Peyer's patch (tissue), 4 donors: ENCODE results near the gene PCYT2. TPM values are rescaled to one million over a fixed set of nuclear protein-coding genes. Genes with fewer than 3 reads are reported as not detected.

Source experiments
- DNase-seq, 3 donors: peaks; one replicate each; pipeline ENCODE4 v3.0.0-alpha.2; 2017 to 2019
- H3K27ac ChIP-seq, 4 donors: fragments of 200-600 bp; sonication (generic); one replicate each; pipeline ENCODE4 v1.5.1; 2016 to 2019
- H3K27me3 ChIP-seq, 2 donors: fragments of 200-600 bp; sonication (generic); one replicate each; pipeline ENCODE4 v1.5.1; 2019
- H3K36me3 ChIP-seq, 3 donors: fragments of 200-600 bp; sonication (generic); one replicate each; pipeline ENCODE4 v1.5.1; 2016 to 2019
- H3K4me1 ChIP-seq, 4 donors: fragments of 200-600 bp; sonication (generic); one replicate each; pipeline ENCODE4 v1.5.1; 2016 to 2019
- H3K4me3 ChIP-seq, 4 donors: fragments of 200-600 bp; sonication (generic); 1 replicate in 3 of 4; 2 replicates in 1 of 4; pipeline ENCODE4 v1.5.1; 2016 to 2019; ENCODE audit warnings: mild to moderate bottlenecking in 1 of 4
- H3K9me3 ChIP-seq, 4 donors: fragments of 200-600 bp; sonication (generic); one replicate each; pipeline ENCODE4 v1.5.1; 2016 to 2019; ENCODE audit warnings: mild to moderate bottlenecking in 1 of 4
- CTCF ChIP-seq, 6 experiments: fragments of 450-650 bp in 4 of 6; fragments of 200-600 bp in 2 of 6; sonication (generic) in 1 of 6; IDR thresholded peaks; one replicate each; pipeline ENCODE4 v1.5.1; 2017 to 2019; ENCODE audit warnings: antibody characterized with exemption in 6 of 6, mild to moderate bottlenecking in 3 of 6, moderate library complexity in 1 of 6
- POLR2A ChIP-seq, 2 donors: fragments of 450-650 bp; IDR thresholded peaks; one replicate each; pipeline ENCODE4 v1.5.1; 2017; ENCODE audit warnings: antibody characterized with exemption in 2 of 2, mild to moderate bottlenecking in 2 of 2, moderate library complexity in 2 of 2
- total RNA-seq, 4 donors: library from RNA; depleted of rRNA; stranded (reverse); fragments of >200 nt; gene quantifications; one replicate each; pipeline ENCODE4 v1.1.0, GENCODE V29; 2016

PCYT2 gene
- total RNA-seq, 4 donors from 2014 or later, result 67.7 to 297 (median 179) TPM

GRCh38 chr17:81940538-81941483 is 29.6 kb upstream of the PCYT2 start:
- Histone ChIP-seq H3K4me3 (no peak overlapping the region), H3K27ac (no peak overlapping the region), H3K4me1 (peaks cover 0 to 18% (median 5%) of the 10 kb centered on the region in 4 donors), H3K9me3 (no peaks in the 10 kb centered on the region), H3K36me3 (no peaks in the 10 kb centered on the region), H3K27me3 (no peaks in the 10 kb centered on the region)
- no peak for TF ChIP-seq CTCF (IDR thresholded peaks at IDR 0.05)
- no peak for TF ChIP-seq POLR2A (IDR thresholded peaks at IDR 0.05)
- no peak for DNase-seq

GRCh38 chr17:81939881-81940385 is 28.7 kb upstream of the PCYT2 start:
- DNase-seq, result no peak
- H3K27me3 ChIP-seq, result no peaks in the 10 kb centered on the region
- no peak overlapping the region for H3K27ac ChIP-seq
- H3K36me3 ChIP-seq, result no peaks in the 10 kb centered on the region
- no peak overlapping the region for H3K4me3 ChIP-seq
- no peaks in the 10 kb centered on the region for H3K9me3 ChIP-seq
- H3K4me1 ChIP-seq, result peaks cover 0 to 18% (median 5%) of the 10 kb centered on the region in 4 donors
- TF ChIP-seq CTCF (IDR thresholded peaks at IDR 0.05), result no peak
- TF ChIP-seq POLR2A (IDR thresholded peaks at IDR 0.05), result no peak

GRCh38 chr17:81939218-81939617 is 28.0 kb upstream of the PCYT2 start:
- no peaks in the 10 kb centered on the region for H3K9me3 ChIP-seq
- no peaks in the 10 kb centered on the region for H3K36me3 ChIP-seq
- no peak overlapping the region for H3K27ac ChIP-seq
- TF ChIP-seq POLR2A (IDR thresholded peaks at IDR 0.05) (no peak), CTCF (IDR thresholded peaks at IDR 0.05) (no peak)
- DNase-seq, result no peak
- no peaks in the 10 kb centered on the region for H3K27me3 ChIP-seq
- peaks cover 0 to 18% (median 5%) of the 10 kb centered on the region in 4 donors for H3K4me1 ChIP-seq
- H3K4me3 ChIP-seq, result no peak overlapping the region

DNA sequence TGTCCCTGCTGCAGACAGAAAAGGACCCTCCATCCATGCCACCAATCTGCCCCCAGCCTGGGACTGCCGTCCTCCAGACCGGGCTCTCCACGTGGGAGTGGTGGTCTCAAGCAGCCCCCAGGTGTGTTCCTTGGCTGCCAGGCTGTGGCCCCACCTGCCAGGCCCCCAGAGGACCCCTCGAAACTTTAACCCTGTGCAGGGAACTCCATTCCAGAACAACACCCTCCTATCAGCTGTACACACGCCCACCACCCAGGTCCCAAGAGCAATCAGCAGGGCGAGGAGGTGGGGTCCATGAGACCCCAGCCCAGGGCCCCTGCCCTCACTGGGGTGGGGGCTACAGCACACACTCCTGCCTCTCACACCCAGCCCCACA is 24.5 kb upstream of the PCYT2 start:
- Histone ChIP-seq H3K4me1 (peaks cover 0 to 21% (median 5%) of the 10 kb centered on the region in 4 donors), H3K27ac (no peak overlapping the region), H3K4me3 (no peak overlapping the region), H3K36me3 (no peaks in the 10 kb centered on the region), H3K9me3 (no peaks in the 10 kb centered on the region), H3K27me3 (no peaks in the 10 kb centered on the region)
- DNase-seq, result no peak
- TF ChIP-seq CTCF (IDR thresholded peaks at IDR 0.05) (no peak), POLR2A (IDR thresholded peaks at IDR 0.05) (no peak)

- peak in 1 of 3 donors; percentile 45 for DNase-seq
- Histone ChIP-seq H3K9me3 (no peaks in the 10 kb centered on the region), H3K4me3 (no peak overlapping the region), H3K27ac (no peak overlapping the region), H3K36me3 (no peaks in the 10 kb centered on the region), H3K4me1 (peaks cover 0 to 21% (median 5%) of the 10 kb centered on the region in 4 donors), H3K27me3 (no peaks in the 10 kb centered on the region)
- TF ChIP-seq CTCF (IDR thresholded peaks at IDR 0.05) (no peak), POLR2A (IDR thresholded peaks at IDR 0.05) (no peak)
Measured at GRCh38 chr17:81934850-81935708, 23.9 kb upstream of the PCYT2 start.
